CD4-positive, alpha-beta T cell treated with Interleukin-17A for 1 hour (primary cell): ENCODE results near the gene LRIG1.

Source experiments
- DNase-seq: peaks from one replicate; pipeline ENCODE4 v3.0.0-alpha.2; 2020

LRIG1 gene

DNA sequence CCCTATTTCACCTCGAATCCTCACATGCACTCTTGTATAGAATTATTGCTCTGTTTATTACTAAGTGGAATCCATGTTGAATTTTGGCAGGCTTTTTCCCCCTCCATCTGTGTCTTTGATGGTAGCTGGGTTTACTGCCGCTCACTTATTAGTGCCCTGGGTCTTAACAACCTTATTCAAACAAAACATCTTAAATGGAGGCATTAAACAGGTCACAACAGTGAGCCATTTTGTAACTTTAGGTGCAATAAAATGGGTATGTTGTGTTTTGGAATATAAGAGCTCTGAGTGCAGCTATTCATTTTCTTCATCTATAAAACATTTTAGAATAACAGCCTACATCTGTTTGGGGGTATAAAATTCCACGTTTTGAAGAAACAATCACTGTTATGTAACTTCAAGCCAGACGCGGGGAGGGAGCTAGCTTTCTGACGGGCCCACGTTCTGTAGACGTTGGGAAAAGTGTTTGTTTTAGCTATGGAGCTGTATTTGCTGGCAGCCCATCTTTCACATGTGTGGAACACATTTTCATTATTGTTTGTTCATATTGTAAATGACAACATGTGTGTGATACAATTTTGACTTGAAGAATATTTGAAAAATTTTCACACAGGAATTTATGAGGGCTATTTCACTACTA is 158.0 kb downstream of the LRIG1 start:
- no peak for DNase-seq

DNA sequence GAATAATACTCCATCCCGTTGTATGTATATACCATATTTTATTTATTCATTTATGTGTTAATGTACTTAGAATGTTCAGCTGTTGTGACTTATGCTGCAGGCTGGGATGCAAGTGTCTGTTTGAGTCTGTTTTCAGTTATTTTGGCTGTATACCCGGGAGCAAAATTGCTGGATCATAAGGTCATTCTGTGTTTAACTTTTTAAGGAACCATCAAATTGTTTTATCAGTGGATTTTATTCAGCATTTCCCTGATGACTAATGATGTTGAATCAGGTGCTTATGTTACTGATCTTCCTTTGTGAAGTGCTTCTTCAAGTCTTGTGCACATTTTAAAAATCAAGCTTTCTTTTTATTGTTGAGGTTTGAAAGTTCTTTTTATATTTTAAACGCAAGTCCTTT is 161.9 kb downstream of the LRIG1 start:
- DNase-seq, result no peak

DNA sequence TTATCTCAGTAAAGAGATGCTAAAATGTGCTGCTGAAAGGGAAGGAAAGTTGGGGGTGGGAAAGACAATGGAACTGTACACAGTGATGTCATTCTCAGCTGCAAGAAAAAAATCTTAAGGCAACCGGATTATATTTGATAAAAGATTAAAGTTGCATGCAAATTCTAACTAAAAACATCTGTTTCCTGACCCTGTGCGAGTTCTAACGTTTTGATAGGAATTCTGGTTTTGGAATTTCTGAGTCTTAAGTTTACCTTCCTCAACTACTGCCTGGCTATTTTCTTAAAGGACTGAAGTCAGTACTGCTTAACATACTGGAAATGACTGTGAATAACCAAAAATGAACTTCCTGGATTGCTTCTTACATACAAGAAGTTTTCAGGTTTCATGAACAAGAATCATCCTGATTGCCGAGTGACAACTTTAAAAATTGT is 164.5 kb downstream of the LRIG1 start:
- no peak for DNase-seq

DNA sequence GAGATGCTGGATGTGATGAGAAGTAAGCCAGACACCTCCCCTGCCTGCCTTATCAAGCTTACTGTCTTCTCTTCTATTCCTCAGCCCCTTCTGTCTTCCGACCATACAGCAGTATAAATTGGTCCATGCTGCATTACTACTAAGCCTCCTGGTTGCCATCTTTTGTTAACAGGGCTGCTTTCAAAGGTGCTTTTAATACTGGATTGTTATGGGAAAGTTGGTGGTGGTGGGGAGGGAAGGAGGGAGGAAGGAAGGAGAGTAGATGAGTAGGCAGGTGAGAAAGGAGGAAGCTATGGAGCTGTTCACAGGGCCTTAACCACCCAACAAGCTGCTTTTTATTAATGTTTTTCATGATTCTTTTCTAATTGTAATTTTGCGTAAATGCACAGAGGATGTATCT is 165.2 kb downstream of the LRIG1 start:
- DNase-seq, result no peak
